ENCODE results near the gene MYCN.

GRCh38 chr2:15986644-15987043 lies 46.3 kb downstream of the MYCN start:
- TF ChIP-seq, protein P1, sequence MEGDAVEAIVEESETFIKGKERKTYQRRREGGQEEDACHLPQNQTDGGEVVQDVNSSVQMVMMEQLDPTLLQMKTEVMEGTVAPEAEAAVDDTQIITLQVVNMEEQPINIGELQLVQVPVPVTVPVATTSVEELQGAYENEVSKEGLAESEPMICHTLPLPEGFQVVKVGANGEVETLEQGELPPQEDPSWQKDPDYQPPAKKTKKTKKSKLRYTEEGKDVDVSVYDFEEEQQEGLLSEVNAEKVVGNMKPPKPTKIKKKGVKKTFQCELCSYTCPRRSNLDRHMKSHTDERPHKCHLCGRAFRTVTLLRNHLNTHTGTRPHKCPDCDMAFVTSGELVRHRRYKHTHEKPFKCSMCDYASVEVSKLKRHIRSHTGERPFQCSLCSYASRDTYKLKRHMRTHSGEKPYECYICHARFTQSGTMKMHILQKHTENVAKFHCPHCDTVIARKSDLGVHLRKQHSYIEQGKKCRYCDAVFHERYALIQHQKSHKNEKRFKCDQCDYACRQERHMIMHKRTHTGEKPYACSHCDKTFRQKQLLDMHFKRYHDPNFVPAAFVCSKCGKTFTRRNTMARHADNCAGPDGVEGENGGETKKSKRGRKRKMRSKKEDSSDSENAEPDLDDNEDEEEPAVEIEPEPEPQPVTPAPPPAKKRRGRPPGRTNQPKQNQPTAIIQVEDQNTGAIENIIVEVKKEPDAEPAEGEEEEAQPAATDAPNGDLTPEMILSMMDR (IDR thresholded peaks at IDR 0.05) = no peak
- TF ChIP-seq POLR2A (IDR thresholded peaks at IDR 0.05) = no peak

Data from ovary (tissue), 3 donors.